ENCODE results near the gene FIGN. TPM values are rescaled to one million over a fixed set of nuclear protein-coding genes. Genes with fewer than 3 reads are reported as not detected.
A peak's percentile ranks its signal among the peaks of the same experiment; 100 is the strongest.

The FIGN gene
- total and polyA plus RNA-seq, 2 experiments from 2014 or later = 1.4 to 4.5 TPM

DNA sequence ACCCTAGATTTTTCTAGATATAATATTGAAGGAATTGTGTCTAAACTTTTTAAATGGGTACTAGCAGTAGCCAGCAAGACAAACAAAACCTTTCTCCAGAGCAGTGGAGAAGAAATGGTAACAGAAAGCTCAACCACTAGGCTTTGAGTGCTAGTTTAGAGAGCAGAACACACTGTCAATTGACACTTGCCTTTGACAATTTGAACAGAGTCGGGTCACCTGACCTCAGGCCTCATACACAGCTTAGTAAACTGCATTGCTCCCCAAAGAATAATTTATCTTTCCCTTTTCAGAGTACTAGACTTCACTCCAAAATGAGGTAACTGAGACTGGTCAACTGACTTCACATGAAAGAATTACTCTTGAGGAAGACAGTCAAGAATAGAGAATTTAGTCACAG lies 48.6 kb downstream of the FIGN start:
- TF ChIP-seq, protein P1, sequence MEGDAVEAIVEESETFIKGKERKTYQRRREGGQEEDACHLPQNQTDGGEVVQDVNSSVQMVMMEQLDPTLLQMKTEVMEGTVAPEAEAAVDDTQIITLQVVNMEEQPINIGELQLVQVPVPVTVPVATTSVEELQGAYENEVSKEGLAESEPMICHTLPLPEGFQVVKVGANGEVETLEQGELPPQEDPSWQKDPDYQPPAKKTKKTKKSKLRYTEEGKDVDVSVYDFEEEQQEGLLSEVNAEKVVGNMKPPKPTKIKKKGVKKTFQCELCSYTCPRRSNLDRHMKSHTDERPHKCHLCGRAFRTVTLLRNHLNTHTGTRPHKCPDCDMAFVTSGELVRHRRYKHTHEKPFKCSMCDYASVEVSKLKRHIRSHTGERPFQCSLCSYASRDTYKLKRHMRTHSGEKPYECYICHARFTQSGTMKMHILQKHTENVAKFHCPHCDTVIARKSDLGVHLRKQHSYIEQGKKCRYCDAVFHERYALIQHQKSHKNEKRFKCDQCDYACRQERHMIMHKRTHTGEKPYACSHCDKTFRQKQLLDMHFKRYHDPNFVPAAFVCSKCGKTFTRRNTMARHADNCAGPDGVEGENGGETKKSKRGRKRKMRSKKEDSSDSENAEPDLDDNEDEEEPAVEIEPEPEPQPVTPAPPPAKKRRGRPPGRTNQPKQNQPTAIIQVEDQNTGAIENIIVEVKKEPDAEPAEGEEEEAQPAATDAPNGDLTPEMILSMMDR (IDR thresholded peaks at IDR 0.05; ENCODE audit: poor library complexity) = no peak
- H3K27ac ChIP-seq = no peak overlapping the region
- H3K4me3 ChIP-seq = no peak overlapping the region
- H3K9me2 ChIP-seq (replicated peaks; ENCODE audit: insufficient read depth) = no peaks in the 10 kb centered on the region
- H3K4me1 ChIP-seq (ENCODE audit: insufficient read depth) = no peaks in the 10 kb centered on the region
- H3K9me3 ChIP-seq (ENCODE audit: low read depth) = no peaks in the 10 kb centered on the region
- H3K36me3 ChIP-seq (replicated peaks; ENCODE audit: insufficient read depth, low read depth) = no peaks in the 10 kb centered on the region
- H2AFZ ChIP-seq = no peak overlapping the region
- no peak for DNase-seq (ENCODE audit: low spot score)
- H3K27me3 ChIP-seq = no peaks in the 10 kb centered on the region
- no peaks in the 10 kb centered on the region for H4K20me1 ChIP-seq (ENCODE audit: insufficient read depth, poor library complexity, severe bottlenecking)
- 74% methylated on average over 1 of the region's 1 CpG for WGBS (ENCODE audit: low lambda C conversion rate, missing lambda C conversion rate)
- no peak overlapping the region for H3K4me2 ChIP-seq
- H3K79me2 ChIP-seq = peaks cover 8% of the 10 kb centered on the region

DNA sequence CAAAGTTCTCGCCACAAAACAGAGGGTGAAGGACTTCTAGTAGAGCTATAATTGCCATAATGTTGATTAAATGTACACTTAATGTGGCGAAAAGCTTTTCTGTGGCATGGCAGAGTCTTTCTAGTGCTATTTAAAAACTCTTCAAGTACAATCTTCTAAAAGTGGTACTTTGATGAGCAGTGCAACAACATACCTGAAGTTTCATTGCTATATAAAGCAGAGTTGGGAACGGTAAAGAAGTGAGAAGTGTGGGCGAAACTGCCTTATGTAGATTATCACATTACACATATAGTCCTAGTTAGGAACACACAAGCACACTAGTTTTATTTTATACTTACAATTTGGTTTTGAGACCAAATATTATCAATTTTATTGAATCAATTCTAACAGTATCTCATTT lies 49.5 kb downstream of the FIGN start:
- Histone ChIP-seq H3K9me3 (ENCODE audit: low read depth) (no peaks in the 10 kb centered on the region), H3K36me3 (replicated peaks; ENCODE audit: insufficient read depth, low read depth) (no peaks in the 10 kb centered on the region), H3K27me3 (no peaks in the 10 kb centered on the region), H3K4me1 (ENCODE audit: insufficient read depth) (no peaks in the 10 kb centered on the region), H2AFZ (no peak overlapping the region), H3K79me2 (peaks cover 8% of the 10 kb centered on the region), H3K9me2 (replicated peaks; ENCODE audit: insufficient read depth) (no peaks in the 10 kb centered on the region), H3K27ac (no peak overlapping the region), H3K4me2 (no peak overlapping the region), H3K4me3 (no peak overlapping the region), H4K20me1 (ENCODE audit: insufficient read depth, poor library complexity, severe bottlenecking) (no peaks in the 10 kb centered on the region)
- 68% methylated on average over 4 of the region's 4 CpGs for WGBS (ENCODE audit: low lambda C conversion rate, missing lambda C conversion rate)
- no peak for TF ChIP-seq EZH2 (IDR thresholded peaks at IDR 0.05; ENCODE audit: borderline replicate concordance)
- TF ChIP-seq, protein P1 (IDR thresholded peaks at IDR 0.05; ENCODE audit: poor library complexity) = no peak
- TF ChIP-seq EZH2phosphoT487 (IDR thresholded peaks at IDR 0.05; ENCODE audit: low read depth, severe bottlenecking, unreplicated experiment) = no peak
- no peak for DNase-seq (ENCODE audit: low spot score)

DNA sequence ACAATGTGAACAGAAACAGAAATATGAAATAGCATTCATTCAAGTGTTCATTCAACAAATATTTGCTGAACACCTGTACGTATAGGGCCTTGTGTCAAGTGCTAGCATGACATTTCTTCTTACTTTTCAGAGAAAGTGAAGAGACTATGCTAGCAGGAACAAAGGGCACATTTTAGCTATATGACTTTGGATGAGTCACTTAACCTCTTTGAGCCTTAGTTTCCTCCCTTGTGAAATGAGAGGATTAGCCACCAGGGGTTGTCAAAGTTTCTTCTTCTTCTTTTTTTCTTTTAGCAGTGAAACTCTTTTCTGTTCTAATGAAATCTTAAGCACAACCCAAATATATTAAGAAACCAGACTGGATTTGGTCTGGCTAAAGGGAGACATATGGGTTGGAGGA lies 53.1 kb downstream of the FIGN start:
- no peak overlapping the region for H3K27ac ChIP-seq
- H3K9me2 ChIP-seq (replicated peaks; ENCODE audit: insufficient read depth) = no peaks in the 10 kb centered on the region
- H3K9me3 ChIP-seq (ENCODE audit: low read depth) = no peaks in the 10 kb centered on the region
- no peaks in the 10 kb centered on the region for H3K27me3 ChIP-seq
- H4K20me1 ChIP-seq (ENCODE audit: insufficient read depth, poor library complexity, severe bottlenecking) = no peaks in the 10 kb centered on the region
- DNase-seq (ENCODE audit: low spot score) = peak; percentile 11
- H3K4me2 ChIP-seq = no peak overlapping the region
- no peaks in the 10 kb centered on the region for H3K4me1 ChIP-seq (ENCODE audit: insufficient read depth)
- H3K36me3 ChIP-seq (replicated peaks; ENCODE audit: insufficient read depth, low read depth) = no peaks in the 10 kb centered on the region
- H2AFZ ChIP-seq = no peak overlapping the region
- H3K4me3 ChIP-seq = no peak overlapping the region
- peaks cover 2% of the 10 kb centered on the region for H3K79me2 ChIP-seq
- TF ChIP-seq EZH2 (IDR thresholded peaks at IDR 0.05; ENCODE audit: borderline replicate concordance) (no peak), EZH2phosphoT487 (IDR thresholded peaks at IDR 0.05; ENCODE audit: low read depth, severe bottlenecking, unreplicated experiment) (no peak)
- TF ChIP-seq, protein P1 (IDR thresholded peaks at IDR 0.05; ENCODE audit: poor library complexity) = no peak
- 70% methylated on average over 1 of the region's 1 CpG for WGBS (ENCODE audit: low lambda C conversion rate, missing lambda C conversion rate)

- Histone ChIP-seq H3K36me3 (replicated peaks; ENCODE audit: insufficient read depth, low read depth) (no peaks in the 10 kb centered on the region), H3K9me3 (ENCODE audit: low read depth) (no peaks in the 10 kb centered on the region), H2AFZ (no peak overlapping the region), H3K79me2 (peaks cover 2% of the 10 kb centered on the region), H3K9me2 (replicated peaks; ENCODE audit: insufficient read depth) (no peaks in the 10 kb centered on the region), H3K4me1 (ENCODE audit: insufficient read depth) (no peaks in the 10 kb centered on the region), H4K20me1 (ENCODE audit: insufficient read depth, poor library complexity, severe bottlenecking) (no peaks in the 10 kb centered on the region), H3K27ac (no peak overlapping the region), H3K4me2 (no peak overlapping the region), H3K4me3 (no peak overlapping the region), H3K27me3 (no peaks in the 10 kb centered on the region)
- WGBS (ENCODE audit: low lambda C conversion rate, missing lambda C conversion rate) = 94% methylated on average over 5 of the region's 5 CpGs
- TF ChIP-seq, protein P1 (IDR thresholded peaks at IDR 0.05; ENCODE audit: poor library complexity) = no peak
- TF ChIP-seq EZH2 (IDR thresholded peaks at IDR 0.05; ENCODE audit: borderline replicate concordance) = no peak
- DNase-seq (ENCODE audit: low spot score) = no peak
Observed at GRCh38 chr2:163681745-163682144, 54.1 kb downstream of the FIGN start.

Measured in hepatocyte (in vitro differentiated cells).